Keratinocyte (primary cell): ENCODE results near the gene CTDSP2. TPM values are rescaled to one million over a fixed set of nuclear protein-coding genes. Genes with fewer than 3 reads are reported as not detected.

ENCODE experiments used
- DNase-seq: peaks from one replicate; pipeline ENCODE4 v3.0.0-alpha.2; 2011; ENCODE audit warnings: low read depth, missing footprints, low spot score
- FAIRE-seq: peaks from 2 replicates; lab custom pipeline; 2011; peaks lifted over from hg19 to GRCh38; lab: Jason Lieb, UNC
- H2AFZ ChIP-seq: 2 replicates; pipeline ENCODE4 v1.6.0; 2012; ENCODE audit warnings: low read length, control low read depth, inconsistent platforms; ENCODE audit not compliant: control insufficient read depth
- H3K27ac ChIP-seq: 2 replicates; pipeline ENCODE4 v1.5.1; 2011; ENCODE audit warnings: low read length; ENCODE audit not compliant: control insufficient read depth, insufficient read depth
- H3K27me3 ChIP-seq: 3 replicates; pipeline ENCODE4 v1.6.0; 2011; ENCODE audit warnings: low read length; ENCODE audit not compliant: control insufficient read depth, insufficient read depth; ENCODE audit errors: extremely low read depth
- H3K36me3 ChIP-seq, 2 experiments: 2 replicates in 1 of 2; 3 replicates in 1 of 2; pipeline ENCODE4 v1.5.1; 2011; ENCODE audit warnings: low read length in 2 of 2, mild to moderate bottlenecking in 1 of 2; ENCODE audit not compliant: control insufficient read depth in 2 of 2, insufficient read depth in 2 of 2; ENCODE audit errors: extremely low read depth in 1 of 2
- H3K4me1 ChIP-seq: 3 replicates; pipeline ENCODE4 v1.5.1; 2011; ENCODE audit warnings: low read length; ENCODE audit not compliant: control insufficient read depth, insufficient read depth; ENCODE audit errors: extremely low read depth
- H3K4me2 ChIP-seq: 3 replicates; pipeline ENCODE4 v1.6.0; 2011; ENCODE audit warnings: low read depth, low read length; ENCODE audit not compliant: control insufficient read depth, insufficient read depth; ENCODE audit errors: extremely low read depth
- H3K4me3 ChIP-seq, 3 experiments: fragments of 200-600 bp in 1 of 3; sonication (generic) in 1 of 3; 2 replicates in 2 of 3; 3 replicates in 1 of 3; pipeline ENCODE4 v1.5.1; 2011 to 2016; ENCODE audit warnings: low read length in 3 of 3, mild to moderate bottlenecking in 3 of 3, control low read depth in 2 of 3, inconsistent platforms in 1 of 3, low read depth in 1 of 3, mixed read lengths in 1 of 3, mixed run types in 1 of 3, moderate library complexity in 1 of 3; ENCODE audit not compliant: control insufficient read depth in 2 of 3, insufficient read depth in 2 of 3; ENCODE audit errors: extremely low read depth in 1 of 3
- H3K79me2 ChIP-seq: 2 replicates; pipeline ENCODE4 v1.6.0; 2012; ENCODE audit warnings: low read length; ENCODE audit not compliant: control insufficient read depth, insufficient read depth
- H3K9ac ChIP-seq: 3 replicates; pipeline ENCODE4 v1.6.0; 2011; ENCODE audit warnings: low read length; ENCODE audit not compliant: control insufficient read depth, insufficient read depth; ENCODE audit errors: extremely low read depth
- H3K9me1 ChIP-seq: 3 replicates; pipeline ENCODE4 v1.6.0; 2011; ENCODE audit warnings: low read length; ENCODE audit not compliant: control insufficient read depth, insufficient read depth; ENCODE audit errors: extremely low read depth
- H3K9me3 ChIP-seq: 2 replicates; pipeline ENCODE4 v1.5.1; 2012; ENCODE audit warnings: low read depth, low read length; ENCODE audit not compliant: control insufficient read depth
- H4K20me1 ChIP-seq: 3 replicates; pipeline ENCODE4 v1.6.0; 2011; ENCODE audit warnings: low read length; ENCODE audit not compliant: control insufficient read depth, insufficient read depth; ENCODE audit errors: extremely low read depth
- CTCF ChIP-seq, 3 experiments: IDR thresholded peaks in 1 of 3; conservative IDR thresholded peaks in 1 of 3; optimal IDR thresholded peaks in 1 of 3; 2 replicates in 2 of 3; 3 replicates in 1 of 3; pipeline versions ENCODE3 to v1.5.1; 2011; ENCODE audit warnings: low read length in 3 of 3, mild to moderate bottlenecking in 3 of 3, moderate library complexity in 2 of 3, control low read depth in 1 of 3, inconsistent platforms in 1 of 3; ENCODE audit not compliant: insufficient read depth in 2 of 3; ENCODE audit errors: extremely low read depth in 1 of 3
- EZH2 ChIP-seq: IDR thresholded peaks from one replicate; pipeline ENCODE4 v1.6.1; 2012; ENCODE audit warnings: inconsistent platforms, mild to moderate bottlenecking, low read length, moderate library complexity
- dilution Hi-C: fragments of 300-500 bp; cut with MboI; formaldehyde crosslinking; loops from one replicate; pipeline ENCODE4 v1.7.0; 2020; ENCODE audit warnings: low sequenced_read_pairs; ENCODE audit not compliant: extremely low pct_ligation_motif_present
- polyA plus RNA-seq, 5 experiments: library from polyadenylated mRNA; depleted of rRNA in 3 of 5; stranded (reverse) in 3 of 5; stranded (forward) in 1 of 5; unstranded in 1 of 5; fragments of >200 nt; gene quantifications; 1 replicate in 1 of 5; 2 replicates in 3 of 5; 3 replicates in 1 of 5; pipeline versions ENCODE4 v1.2.1 to v1.2.3, GENCODE V29; 2011 to 2012; ENCODE audit warnings: missing spikeins in 2 of 5, low read depth in 1 of 5, low replicate concordance in 1 of 5

Gene CTDSP2
- polyA plus RNA-seq, 1 donor (not counting 4 experiments of a cell fraction or from before 2014, with no cell fraction given) = 54.6 TPM

- Histone ChIP-seq H3K36me3 (no peaks in the 10 kb centered on the region), H4K20me1 (peaks cover 13% of the 10 kb centered on the region), H3K4me2 (no peak overlapping the region), H3K27me3 (no peaks in the 10 kb centered on the region), H3K9me3 (no peaks in the 10 kb centered on the region), H3K9me1 (peaks cover 5% of the 10 kb centered on the region), H3K79me2 (peaks cover 85% of the 10 kb centered on the region), H3K27ac (no peak overlapping the region), H2AFZ (no peak overlapping the region), H3K9ac (no peak overlapping the region), H3K4me1 (peaks cover 59% of the 10 kb centered on the region), H3K4me3 (no peak overlapping the region)
- no peak for TF ChIP-seq CTCF (optimal IDR thresholded peaks at IDR 0.05 in 1 of 3, IDR thresholded peaks at IDR 0.05 in 1 of 3, conservative IDR thresholded peaks at IDR 0.05 in 1 of 3; ENCODE audit: extremely low read depth in 1 of 3, insufficient read depth in 2 of 3, low read length in 3 of 3)
- no peak for TF ChIP-seq EZH2
- dilution Hi-C loops = no loop called here
- FAIRE-seq (no peak), DNase-seq (no peak)
Observed at GRCh38 chr12:57841445-57841844, 5.1 kb downstream of the CTDSP2 start.

GRCh38 chr12:57840726-57841125 is 5.8 kb downstream of the CTDSP2 start:
- DNase-seq (no peak), FAIRE-seq (peak; percentile 32)
- no peak overlapping the region for H3K4me3 ChIP-seq
- peaks cover 66% of the 10 kb centered on the region for H3K4me1 ChIP-seq
- dilution Hi-C loops = no loop called here
- H3K4me2 ChIP-seq = peak overlapping the region; percentile 4
- no peak overlapping the region for H2AFZ ChIP-seq
- H3K9me3 ChIP-seq = no peaks in the 10 kb centered on the region
- H3K79me2 ChIP-seq = peaks cover 86% of the 10 kb centered on the region
- no peaks in the 10 kb centered on the region for H3K27me3 ChIP-seq
- no peaks in the 10 kb centered on the region for H3K36me3 ChIP-seq
- TF ChIP-seq CTCF (optimal IDR thresholded peaks at IDR 0.05 in 1 of 3, IDR thresholded peaks at IDR 0.05 in 1 of 3, conservative IDR thresholded peaks at IDR 0.05 in 1 of 3; ENCODE audit: extremely low read depth in 1 of 3, insufficient read depth in 2 of 3, low read length in 3 of 3) (no peak), EZH2 (no peak)
- peaks cover 5% of the 10 kb centered on the region for H3K9me1 ChIP-seq
- peaks cover 18% of the 10 kb centered on the region for H4K20me1 ChIP-seq
- no peak overlapping the region for H3K27ac ChIP-seq
- no peak overlapping the region for H3K9ac ChIP-seq
